ENCODE results near the gene CDHR2.

CDHR2 gene

GRCh38 chr5:176530393-176530982 is 18.7 kb upstream of the CDHR2 start:
- no peak for DNase-seq

GRCh38 chr5:176530983-176531901 is 17.9 kb upstream of the CDHR2 start:
- no peak for DNase-seq

GRCh38 chr5:176531902-176532493 is 17.1 kb upstream of the CDHR2 start:
- DNase-seq: no peak

GRCh38 chr5:176532795-176533194 is 16.3 kb upstream of the CDHR2 start:
- no peak for DNase-seq

- no peak for DNase-seq
Observed at GRCh38 chr5:176533390-176533789, 15.8 kb upstream of the CDHR2 start.

GRCh38 chr5:176533894-176534611 is 15.1 kb upstream of the CDHR2 start:
- no peak for DNase-seq

- DNase-seq: no peak
Observed at GRCh38 chr5:176534640-176535039, 14.5 kb upstream of the CDHR2 start.

GRCh38 chr5:176535101-176535663 is 14.0 kb upstream of the CDHR2 start:
- no peak for DNase-seq

- no peak for DNase-seq
Observed at GRCh38 chr5:176535664-176536131, 13.4 kb upstream of the CDHR2 start.

- DNase-seq: no peak
Observed at GRCh38 chr5:176536132-176536901, 12.8 kb upstream of the CDHR2 start.

GRCh38 chr5:176536902-176537553 is 12.1 kb upstream of the CDHR2 start, which contains the start of gene RNF44:
Gene RNF44 (minus strand): TSS chr5:176537402. CDS start chr5:176532472, 4,930 bp downstream.
- DNase-seq: peak; percentile 88

GRCh38 chr5:176537554-176538229 is 11.4 kb upstream of the CDHR2 start:
- peak; percentile 92 for DNase-seq

- no peak for DNase-seq
Observed at GRCh38 chr5:176538230-176538988, 10.7 kb upstream of the CDHR2 start.

GRCh38 chr5:176538989-176539384 is 10.2 kb upstream of the CDHR2 start:
- DNase-seq: no peak

GRCh38 chr5:176540476-176540899 is 8.7 kb upstream of the CDHR2 start:
- DNase-seq: no peak

GRCh38 chr5:176540956-176541337 is 8.2 kb upstream of the CDHR2 start:
- DNase-seq: no peak

GRCh38 chr5:176541338-176542134 is 7.6 kb upstream of the CDHR2 start:
- DNase-seq: no peak

- DNase-seq: no peak
Observed at GRCh38 chr5:176542135-176542595, 7.0 kb upstream of the CDHR2 start.

Measured in NCI-H2081 treated with DMSO at 0.1 percent for 48 hours (cell line).